Hematopoietic multipotent progenitor cell treated with erythropoietin and hydrocortisone succinate and interleukin-3 and kit ligand, for 15 days (in vitro differentiated cells): ENCODE measurements around the gene CEMIP2.
"Not testable (repeated sequence)": the region's sequence is repeated elsewhere in the genome, so short reads cannot be mapped to it uniquely, and the experiment has no call there.

Experiments used
- DNase-seq: peaks from one replicate; pipeline ENCODE4 v3.0.0-alpha.2; 2015; ENCODE audit warnings: low spot score

Gene CEMIP2

GRCh38 chr9:71678999-71679398 is 89.3 kb downstream of the CEMIP2 start:
- no peak for DNase-seq

GRCh38 chr9:71677209-71677608 is 91.1 kb downstream of the CEMIP2 start:
- no peak for DNase-seq

GRCh38 chr9:71676460-71676859 is 91.9 kb downstream of the CEMIP2 start:
- DNase-seq = no peak

- DNase-seq = no peak
Measured at GRCh38 chr9:71675857-71676165, 92.5 kb downstream of the CEMIP2 start.

GRCh38 chr9:71675105-71675856 is 93.0 kb downstream of the CEMIP2 start:
- DNase-seq = no peak

GRCh38 chr9:71672573-71672972 is 95.7 kb downstream of the CEMIP2 start:
- no peak for DNase-seq

GRCh38 chr9:71671289-71671688 is 97.0 kb downstream of the CEMIP2 start:
- DNase-seq = no peak

- DNase-seq = no peak
Measured at GRCh38 chr9:71670121-71670520, 98.2 kb downstream of the CEMIP2 start.

- DNase-seq = no peak
Measured at GRCh38 chr9:71669284-71669995, 98.9 kb downstream of the CEMIP2 start.

GRCh38 chr9:71668717-71669116 is 99.6 kb downstream of the CEMIP2 start:
- DNase-seq = no peak

GRCh38 chr9:71665247-71665646 is 103.1 kb downstream of the CEMIP2 start:
- DNase-seq = no peak

- DNase-seq = no peak
Measured at GRCh38 chr9:71664566-71664965, 103.7 kb downstream of the CEMIP2 start.

- DNase-seq = no peak
Measured at GRCh38 chr9:71663931-71664459, 104.3 kb downstream of the CEMIP2 start.

GRCh38 chr9:71663216-71663615 is 105.1 kb downstream of the CEMIP2 start:
- DNase-seq = no peak

- no peak for DNase-seq
Measured at GRCh38 chr9:71662082-71662481, 106.2 kb downstream of the CEMIP2 start.

GRCh38 chr9:71657276-71657675 is 111.0 kb downstream of the CEMIP2 start:
- DNase-seq = not testable (repeated sequence)

GRCh38 chr9:71656496-71656895 is 111.8 kb downstream of the CEMIP2 start:
- no peak for DNase-seq

- DNase-seq = no peak
Measured at GRCh38 chr9:71655778-71656177, 112.5 kb downstream of the CEMIP2 start.

GRCh38 chr9:71655141-71655540 is 113.2 kb downstream of the CEMIP2 start:
- no peak for DNase-seq

- no peak for DNase-seq
Measured at GRCh38 chr9:71652480-71652879, 115.8 kb downstream of the CEMIP2 start.

- no peak for DNase-seq
Measured at GRCh38 chr9:71648453-71648852, 119.9 kb downstream of the CEMIP2 start.

GRCh38 chr9:71647094-71647591 is 121.2 kb downstream of the CEMIP2 start:
- no peak for DNase-seq

- no peak for DNase-seq
Measured at GRCh38 chr9:71646131-71646530, 122.2 kb downstream of the CEMIP2 start.
